Erythroblast (primary cell): ENCODE measurements around the gene POC5.

Source experiments
- GATA1 ChIP-seq: IDR thresholded peaks from 2 replicates; pipeline ENCODE4 v1.6.1; 2011; ENCODE audit warnings: low read depth, mild to moderate bottlenecking, control low read depth, low read length, moderate library complexity
- POLR2A ChIP-seq: IDR thresholded peaks from 2 replicates; pipeline ENCODE4 v1.6.1; 2011; ENCODE audit warnings: mild to moderate bottlenecking, low read length

GRCh38 chr5:75716715-75717081 lies 539 bp downstream of the POC5 start:
- TF ChIP-seq POLR2A (no peak), GATA1 (no peak)
